ENCODE data around the gene FBXO46.

Gene FBXO46

DNA sequence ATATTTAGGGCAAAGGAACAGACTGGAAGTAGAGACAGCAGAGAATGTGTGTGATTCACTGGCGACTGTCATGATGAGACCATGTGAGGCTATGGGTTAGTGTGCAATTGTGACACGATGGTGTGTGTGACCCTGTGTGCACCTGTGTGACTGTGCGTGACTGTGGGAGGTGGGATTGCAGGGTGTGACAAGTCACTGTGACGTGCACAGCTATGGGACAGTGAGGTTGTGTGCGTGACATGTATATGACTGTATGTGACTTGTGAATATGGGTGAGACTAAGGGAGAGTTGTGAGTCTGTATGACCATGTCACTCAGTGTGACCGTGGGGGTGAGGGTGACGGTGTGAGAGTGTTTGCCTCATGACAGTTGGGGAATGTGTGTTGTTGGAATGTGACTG, 66.1 kb downstream of the FBXO46 start (continued):
- TF ChIP-seq GLIS3 (CRISPR knock-in tag; IDR thresholded peaks at IDR 0.05) (no peak), ZNF8 (CRISPR knock-in tag; IDR thresholded peaks at IDR 0.05) (no peak), ZNF70 (CRISPR knock-in tag; IDR thresholded peaks at IDR 0.05) (no peak), BACH2 (CRISPR knock-in tag; IDR thresholded peaks at IDR 0.05; ENCODE audit: borderline replicate concordance) (no peak)

- TF ChIP-seq TSHZ2 (CRISPR knock-in tag; IDR thresholded peaks at IDR 0.05) = no peak
- ATAC-seq = no peak
These were observed 66.9 kb downstream of the FBXO46 start for GRCh38 chr19:45663800-45664199.

DNA sequence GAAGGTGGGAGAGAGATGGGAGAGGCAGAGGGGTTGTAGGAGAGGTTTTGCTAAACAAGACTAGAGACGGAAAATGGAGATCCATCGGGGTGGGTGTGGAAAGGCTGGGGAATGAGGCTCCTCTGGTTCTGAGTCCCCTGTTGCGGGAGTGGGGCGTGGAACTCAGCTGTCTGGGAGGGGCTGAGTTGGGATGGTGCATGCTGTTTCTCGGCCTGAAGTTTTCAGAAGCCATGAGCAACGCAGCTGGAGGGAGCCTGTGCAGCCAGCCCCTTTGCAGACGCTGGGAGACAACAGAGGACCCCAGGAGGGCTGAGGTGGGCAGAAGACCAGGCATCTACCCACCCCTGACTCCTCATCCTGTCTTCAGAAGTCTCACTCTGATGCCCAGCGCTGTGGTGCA, 70.1 kb downstream of the FBXO46 start:
- TF ChIP-seq, protein P1, sequence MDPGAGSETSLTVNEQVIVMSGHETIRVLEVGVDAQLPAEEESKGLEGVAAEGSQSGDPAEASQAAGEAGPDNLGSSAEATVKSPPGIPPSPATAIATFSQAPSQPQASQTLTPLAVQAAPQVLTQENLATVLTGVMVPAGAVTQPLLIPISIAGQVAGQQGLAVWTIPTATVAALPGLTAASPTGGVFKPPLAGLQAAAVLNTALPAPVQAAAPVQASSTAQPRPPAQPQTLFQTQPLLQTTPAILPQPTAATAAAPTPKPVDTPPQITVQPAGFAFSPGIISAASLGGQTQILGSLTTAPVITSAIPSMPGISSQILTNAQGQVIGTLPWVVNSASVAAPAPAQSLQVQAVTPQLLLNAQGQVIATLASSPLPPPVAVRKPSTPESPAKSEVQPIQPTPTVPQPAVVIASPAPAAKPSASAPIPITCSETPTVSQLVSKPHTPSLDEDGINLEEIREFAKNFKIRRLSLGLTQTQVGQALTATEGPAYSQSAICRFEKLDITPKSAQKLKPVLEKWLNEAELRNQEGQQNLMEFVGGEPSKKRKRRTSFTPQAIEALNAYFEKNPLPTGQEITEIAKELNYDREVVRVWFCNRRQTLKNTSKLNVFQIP (CRISPR knock-in tag; IDR thresholded peaks at IDR 0.05; ENCODE audit: borderline replicate concordance, low read depth) = no peak
- no peak for TF ChIP-seq OSR1 (CRISPR knock-in tag; IDR thresholded peaks at IDR 0.05)
- no peak for TF ChIP-seq ARNTL (CRISPR knock-in tag; IDR thresholded peaks at IDR 0.05; ENCODE audit: borderline replicate concordance, low read depth)
- no peak for TF ChIP-seq CSDC2 (CRISPR knock-in tag; IDR thresholded peaks at IDR 0.05)
- no peak for TF ChIP-seq CREB5 (CRISPR knock-in tag; IDR thresholded peaks at IDR 0.05; ENCODE audit: low read depth)
- TF ChIP-seq ESRRG (CRISPR knock-in tag; IDR thresholded peaks at IDR 0.05) = no peak
- no peak for ATAC-seq

Measured in SK-N-SH treated with all-trans-retinoic acid at 6 μM for 48 hours (cell line).